NCI-H2081 (cell line): ENCODE measurements around the gene FRS2.
"Not testable (repeated sequence)": the region's sequence is repeated elsewhere in the genome, so short reads cannot be mapped to it uniquely, and the experiment has no call there.

Experiments
- DNase-seq, 2 experiments: peaks; one replicate each; lab custom pipeline; 2025; lab: John Stamatoyannopoulos, UW

FRS2 gene, protein sequence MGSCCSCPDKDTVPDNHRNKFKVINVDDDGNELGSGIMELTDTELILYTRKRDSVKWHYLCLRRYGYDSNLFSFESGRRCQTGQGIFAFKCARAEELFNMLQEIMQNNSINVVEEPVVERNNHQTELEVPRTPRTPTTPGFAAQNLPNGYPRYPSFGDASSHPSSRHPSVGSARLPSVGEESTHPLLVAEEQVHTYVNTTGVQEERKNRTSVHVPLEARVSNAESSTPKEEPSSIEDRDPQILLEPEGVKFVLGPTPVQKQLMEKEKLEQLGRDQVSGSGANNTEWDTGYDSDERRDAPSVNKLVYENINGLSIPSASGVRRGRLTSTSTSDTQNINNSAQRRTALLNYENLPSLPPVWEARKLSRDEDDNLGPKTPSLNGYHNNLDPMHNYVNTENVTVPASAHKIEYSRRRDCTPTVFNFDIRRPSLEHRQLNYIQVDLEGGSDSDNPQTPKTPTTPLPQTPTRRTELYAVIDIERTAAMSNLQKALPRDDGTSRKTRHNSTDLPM

DNA sequence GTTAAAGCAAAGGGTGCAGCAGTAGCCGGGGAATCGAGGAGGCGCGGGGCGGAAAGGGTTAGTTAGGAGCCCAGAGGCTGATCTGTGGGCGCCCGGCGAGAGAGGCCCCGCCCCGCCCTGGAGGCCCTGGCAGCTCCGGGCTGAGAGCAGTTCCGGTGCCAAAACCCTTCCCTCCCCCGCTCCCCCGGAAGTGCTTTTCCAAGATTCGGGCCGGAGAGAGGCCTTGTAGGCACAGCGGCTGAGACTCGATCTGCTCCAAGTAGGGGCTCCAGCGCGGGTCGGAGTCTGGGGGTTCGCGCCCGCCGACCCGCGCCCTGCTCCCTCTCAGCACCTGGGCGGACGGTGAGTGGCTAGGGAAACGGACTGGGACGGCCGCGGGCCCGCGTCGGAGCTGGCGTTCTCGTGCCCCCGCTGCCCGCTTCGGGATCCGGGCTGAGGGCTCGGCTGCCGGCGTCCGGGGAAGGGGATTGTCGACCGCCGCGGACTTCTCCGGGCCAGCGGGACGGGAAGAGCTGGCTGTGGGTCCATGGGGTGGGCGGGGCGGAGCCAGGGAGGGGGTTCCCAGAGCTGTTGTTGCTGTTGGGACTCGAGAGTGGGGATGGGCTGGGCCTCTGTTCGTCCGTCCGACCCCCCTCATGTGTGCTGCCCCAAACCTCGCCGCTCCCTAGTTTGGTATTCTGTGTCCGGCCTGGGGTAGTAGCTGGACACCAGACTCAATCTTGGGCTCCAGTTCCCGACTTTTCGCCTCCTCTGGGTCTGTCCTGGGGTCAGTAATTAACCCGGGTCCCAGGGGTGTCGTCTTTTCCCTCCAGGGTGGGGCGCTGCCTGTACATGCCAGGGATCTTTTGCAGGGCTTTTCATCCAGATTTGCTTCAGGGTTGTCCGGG lies at the start of gene FRS2:
TSS of gene FRS2 (plus strand) at position 200 of the 887 bp plus-strand sequence. CDS start 98,643 bp downstream, outside the sequence.
- peak; percentile 93 to 94 for DNase-seq

DNA sequence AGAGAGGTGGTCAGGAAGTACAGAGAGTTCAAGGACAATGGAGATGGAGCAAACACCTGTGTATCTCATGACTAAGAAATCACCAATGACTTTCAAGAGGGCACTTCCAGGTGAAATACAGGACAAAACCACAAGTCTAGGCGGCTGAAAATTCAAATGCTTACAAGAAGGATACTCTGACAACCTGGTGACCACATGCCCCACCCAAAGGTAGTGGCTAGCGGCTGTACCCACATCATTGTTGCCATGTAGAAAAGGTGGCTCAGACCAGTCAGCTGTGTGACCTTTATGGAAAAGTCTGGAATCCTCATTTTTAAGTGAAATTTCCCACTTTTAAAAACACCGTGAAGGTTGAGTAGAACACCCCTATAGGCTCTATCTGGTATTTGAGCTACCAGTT lies 48.6 kb upstream of the FRS2 start:
- DNase-seq, result no peak

DNA sequence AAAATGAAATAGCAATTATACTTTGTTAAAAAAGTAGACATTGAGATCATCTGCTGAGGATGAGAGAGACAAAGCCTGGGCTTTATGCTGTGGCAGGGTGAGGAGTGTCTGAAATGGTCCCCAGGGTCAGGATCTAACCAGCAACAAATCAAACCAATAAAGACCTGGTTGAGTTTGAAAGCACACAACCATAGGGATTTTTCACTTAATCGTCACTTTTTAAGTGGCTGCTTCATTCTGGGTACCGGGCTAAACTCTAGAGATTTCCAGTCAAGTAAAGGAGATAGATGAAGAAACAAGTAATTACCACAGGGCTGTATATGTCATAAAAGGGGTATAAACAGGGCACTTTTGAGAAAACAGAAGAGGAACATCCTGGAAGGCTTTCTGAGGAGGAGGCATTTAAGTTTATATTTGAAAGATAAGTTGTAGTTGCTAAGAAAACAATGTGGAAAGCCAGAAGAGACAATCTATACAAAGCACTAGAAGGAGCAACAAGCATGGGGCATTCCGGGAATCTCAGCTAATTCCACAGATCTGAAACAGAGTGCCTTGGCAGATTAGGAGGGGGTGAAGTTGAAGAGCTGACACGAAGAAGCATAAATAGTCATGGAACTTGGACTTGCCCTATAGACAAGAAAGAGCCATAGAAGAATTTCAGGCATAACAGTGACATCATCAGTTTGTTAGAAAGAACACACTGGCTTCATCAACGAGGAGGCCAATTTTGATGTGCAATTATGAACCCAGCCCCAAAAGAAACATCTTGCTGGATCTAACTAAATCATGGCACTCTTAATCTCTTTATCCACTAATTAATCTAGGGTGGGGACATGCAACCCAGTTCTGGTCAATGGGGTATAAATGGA lies 46.9 kb upstream of the FRS2 start:
- no peak for DNase-seq

- DNase-seq, result no peak
Observed at GRCh38 chr12:69425417-69425816, 44.8 kb upstream of the FRS2 start.

- no peak for DNase-seq
Observed at GRCh38 chr12:69428351-69429073, 41.7 kb upstream of the FRS2 start.

DNA sequence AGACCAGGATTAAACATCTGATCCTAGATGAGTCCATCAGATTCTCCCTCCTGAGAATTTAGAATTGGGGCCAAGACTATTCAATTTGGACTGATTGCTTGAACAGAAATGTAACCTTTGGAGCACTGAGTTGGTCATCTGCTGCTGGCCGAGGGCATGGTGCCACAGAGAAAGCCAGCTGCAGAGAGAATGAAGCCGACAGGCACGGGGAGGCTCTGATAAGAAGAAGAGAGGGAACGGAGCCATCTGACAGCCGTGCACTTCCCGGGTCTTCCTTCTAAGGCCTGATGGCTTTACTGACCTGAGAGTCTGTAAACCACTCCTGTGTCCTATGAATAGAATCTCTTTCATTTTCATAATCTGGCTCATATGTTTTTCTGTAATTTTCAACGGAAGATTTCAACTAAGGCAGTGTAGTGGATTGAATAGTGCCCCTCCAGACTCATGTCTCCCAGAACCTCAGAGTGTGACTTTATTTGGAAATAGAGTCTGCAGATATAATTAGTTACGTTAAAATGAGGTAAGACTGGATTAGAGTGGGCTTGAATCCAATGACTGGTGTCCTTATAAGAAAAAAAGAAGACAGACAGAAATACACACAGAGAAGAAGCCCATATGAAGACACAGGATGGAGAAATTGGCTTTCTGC lies 39.1 kb upstream of the FRS2 start:
- no peak for DNase-seq

DNA sequence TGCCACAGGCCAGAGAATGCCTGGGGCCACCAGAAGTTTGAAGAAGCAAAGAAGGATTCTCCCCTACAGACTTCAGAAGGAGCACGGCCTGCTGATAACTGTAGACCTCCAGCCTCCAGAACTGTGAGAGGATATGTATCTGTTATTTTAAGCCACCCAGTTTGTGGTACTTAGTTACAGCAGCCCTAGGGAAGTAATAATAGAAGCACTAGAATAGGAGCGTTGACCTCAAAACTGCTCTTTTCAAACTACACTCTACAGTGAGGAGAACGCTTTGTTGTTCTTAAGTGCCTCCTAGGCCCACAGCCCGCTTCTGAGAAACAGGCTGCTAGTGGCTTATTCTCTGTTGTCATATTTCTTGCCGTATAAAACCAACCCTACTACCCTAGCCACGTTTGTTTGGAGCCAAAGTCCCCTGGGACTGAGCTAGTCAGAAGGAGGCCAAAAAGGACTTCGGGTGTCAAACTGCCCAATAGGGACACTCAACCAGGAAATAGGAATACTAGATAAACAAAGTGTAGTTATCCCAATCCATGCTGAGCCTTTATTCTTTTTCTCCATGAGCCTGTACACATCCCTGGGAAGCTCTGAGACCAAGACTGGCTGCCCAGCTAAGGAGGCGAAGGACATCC lies 38.5 kb upstream of the FRS2 start:
- no peak for DNase-seq

DNA sequence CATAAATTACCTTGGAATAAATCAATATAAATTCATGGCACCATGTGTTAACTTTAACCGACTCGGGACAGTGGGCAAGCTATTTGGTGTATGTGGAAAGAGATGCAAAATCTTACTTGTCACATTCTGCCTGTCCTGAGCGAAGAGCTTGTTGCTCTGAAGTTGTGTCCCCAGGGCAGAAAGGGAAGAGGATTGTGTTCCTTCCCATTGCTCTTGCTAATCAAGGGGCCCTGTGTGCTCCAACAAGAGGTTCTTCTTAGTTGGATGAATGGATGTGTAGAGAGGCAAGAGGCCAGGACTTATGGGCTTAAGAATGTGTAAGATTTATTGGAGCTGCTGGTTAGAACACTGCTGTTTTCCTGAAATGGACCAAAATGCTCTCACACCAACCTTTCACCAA lies 36.5 kb upstream of the FRS2 start:
- no peak for DNase-seq

DNA sequence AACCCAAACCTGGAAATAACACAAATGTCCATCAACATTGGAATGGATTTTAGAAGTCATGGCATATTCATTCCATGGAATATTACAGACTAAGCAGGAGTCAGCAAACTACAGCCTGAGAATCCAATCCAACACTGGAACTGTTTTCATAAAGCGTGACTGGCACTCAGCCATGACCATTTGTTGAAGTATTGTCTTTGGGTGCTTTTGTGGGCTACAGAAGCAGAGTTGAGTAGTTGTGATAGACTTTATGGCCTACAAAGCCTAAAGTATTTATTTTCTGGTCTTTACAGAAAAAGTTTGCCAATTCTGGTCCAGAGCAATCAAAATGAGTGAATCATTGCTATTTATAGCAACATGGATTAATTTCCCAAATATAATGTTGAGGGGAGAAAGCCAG lies 34.5 kb upstream of the FRS2 start:
- DNase-seq, result no peak

- no peak for DNase-seq
Observed at GRCh38 chr12:69437073-69437472, 33.1 kb upstream of the FRS2 start.

DNA sequence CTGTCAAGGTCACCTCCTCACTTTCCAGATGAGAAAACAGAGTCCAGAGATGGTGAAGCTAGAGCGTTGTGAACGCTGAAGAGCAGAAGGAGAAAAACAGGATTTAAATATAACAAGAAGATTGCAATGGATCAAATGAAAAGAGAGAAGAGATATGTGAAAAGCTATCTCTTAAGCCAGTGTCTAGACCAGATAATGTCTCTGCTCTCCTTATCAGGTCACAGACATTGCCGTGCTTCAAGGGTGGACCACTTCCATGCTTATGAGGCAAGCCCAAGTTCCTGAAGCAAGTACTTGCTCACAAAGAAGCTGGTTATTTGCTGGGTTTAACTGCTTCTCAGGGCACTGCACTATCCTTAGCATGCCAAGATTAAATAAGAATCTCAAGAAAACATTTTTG lies 31.6 kb upstream of the FRS2 start:
- DNase-seq, result no peak

DNA sequence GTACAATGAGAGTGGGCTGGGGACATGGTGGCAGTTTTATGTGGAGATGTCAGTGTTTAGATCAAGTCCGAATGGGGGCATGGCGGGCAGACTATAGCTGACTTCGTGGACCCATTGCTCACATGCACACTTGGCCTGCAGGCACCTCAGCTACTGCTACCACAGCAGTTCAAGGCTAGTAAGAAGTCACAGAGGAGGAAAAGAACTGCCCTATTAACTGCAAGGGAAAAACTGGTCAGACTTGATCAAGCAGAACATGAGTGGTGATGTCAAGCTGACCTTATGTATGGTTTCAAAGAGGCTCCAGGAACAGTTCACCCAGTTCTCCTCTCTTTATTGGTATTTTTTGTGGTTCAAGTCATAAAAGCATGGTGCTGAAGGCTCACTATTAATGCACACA lies 30.2 kb upstream of the FRS2 start:
- no peak for DNase-seq

DNA sequence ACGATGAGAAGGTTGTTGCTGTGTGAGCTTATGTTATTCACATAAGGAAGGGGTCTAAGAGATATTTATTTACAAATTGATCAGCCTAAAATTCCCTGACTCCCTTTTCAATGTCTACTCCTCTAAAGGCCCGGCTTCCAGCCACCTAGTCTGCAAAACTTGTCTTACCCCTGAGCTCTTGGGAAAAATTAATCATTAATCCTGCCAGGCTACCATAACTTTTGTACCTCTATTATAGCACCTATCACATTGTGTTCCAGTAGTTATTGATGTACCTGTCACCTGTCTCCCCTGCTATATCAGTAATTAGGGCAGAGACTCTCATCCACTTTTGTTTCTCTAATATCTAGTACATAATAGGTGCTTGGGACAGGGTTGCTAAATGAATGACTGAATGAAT lies 29.3 kb upstream of the FRS2 start:
- no peak for DNase-seq

- DNase-seq, result no peak
Observed at GRCh38 chr12:69442894-69443293, 27.3 kb upstream of the FRS2 start.

DNA sequence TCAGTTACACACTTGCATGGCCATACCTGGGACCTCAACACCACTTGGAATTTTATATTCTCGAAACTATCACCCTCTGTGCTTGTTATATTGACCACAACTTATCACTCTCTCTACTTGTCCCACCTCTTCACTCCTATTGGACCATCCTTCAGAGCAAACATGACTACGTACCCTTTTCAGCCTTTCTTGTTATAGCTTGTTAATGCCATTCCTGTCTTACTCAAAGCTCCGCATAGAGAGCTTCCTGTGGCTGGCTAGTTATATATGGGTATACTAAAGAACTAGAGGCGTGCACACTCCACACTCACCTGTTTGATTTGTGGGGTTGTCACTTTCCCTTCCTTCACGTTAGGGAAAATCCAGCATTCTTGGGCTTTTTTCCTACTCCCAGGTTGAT lies 26.3 kb upstream of the FRS2 start:
- DNase-seq, result no peak

DNA sequence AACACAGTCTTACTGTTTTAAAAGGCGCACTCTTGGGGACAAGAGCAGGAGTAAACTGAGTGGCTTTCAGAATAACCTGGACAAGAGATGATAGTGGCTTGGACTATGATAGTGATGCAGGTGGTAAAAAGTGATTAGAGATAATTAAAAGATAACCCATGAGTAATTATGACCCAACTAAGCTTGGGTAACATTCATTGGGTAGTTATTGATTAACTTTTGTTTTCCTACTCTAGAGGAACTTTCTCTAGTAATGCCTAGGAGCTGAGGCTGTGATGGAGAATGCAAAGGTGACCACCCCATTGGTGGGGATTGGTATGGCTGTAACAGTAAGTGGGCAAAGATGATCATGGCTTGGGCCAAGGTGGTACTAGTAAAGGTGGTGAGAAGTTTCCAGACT lies 22.3 kb upstream of the FRS2 start:
- DNase-seq, result no peak

DNA sequence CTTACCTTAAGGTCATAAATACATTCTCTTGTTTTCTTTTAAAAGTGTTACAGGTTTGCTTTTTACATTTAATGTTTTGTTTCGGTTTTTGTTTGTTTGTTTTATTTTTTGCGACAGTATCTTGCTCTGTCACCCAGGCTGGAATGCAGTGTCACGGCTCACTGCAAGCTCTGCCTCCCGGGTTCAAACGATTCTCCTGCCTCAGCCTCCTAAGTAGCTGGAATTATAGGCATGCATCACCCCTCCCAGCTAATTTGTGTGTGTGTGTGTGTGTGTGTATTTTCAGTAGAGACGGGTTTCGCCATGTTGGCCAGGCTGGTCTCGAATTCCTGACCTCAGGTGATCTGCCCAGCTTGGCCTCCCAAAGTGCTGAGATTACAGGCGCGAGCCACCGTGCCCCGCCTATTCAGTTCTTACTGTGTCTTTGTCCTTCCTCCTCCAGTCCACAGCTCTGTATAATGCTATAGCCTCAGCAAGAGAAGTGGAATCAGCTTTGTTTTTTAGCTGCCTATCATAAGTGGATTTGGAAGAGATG lies 17.5 kb upstream of the FRS2 start:
- DNase-seq, result not testable (repeated sequence)

DNA sequence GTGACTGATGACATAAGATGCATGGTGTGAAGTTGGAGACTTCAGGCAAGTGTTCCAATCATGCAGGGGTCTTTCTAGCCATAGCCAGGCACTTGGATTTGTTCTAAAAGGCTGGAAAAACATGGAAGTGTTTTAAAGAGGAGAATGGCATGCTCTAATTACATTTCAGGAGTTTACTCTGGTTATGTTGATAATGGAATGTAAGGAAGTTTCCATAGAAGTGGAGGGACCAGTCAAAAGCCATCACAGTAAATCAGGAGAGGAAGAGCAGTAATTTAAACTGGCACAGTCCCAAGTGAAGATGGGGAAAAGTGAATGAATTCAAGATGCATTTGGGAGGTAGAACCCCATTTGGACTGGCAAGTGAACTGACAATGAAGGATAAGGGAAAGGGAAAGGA lies 13.9 kb upstream of the FRS2 start:
- DNase-seq, result no peak

- peak; percentile 44 to 77 for DNase-seq
Observed at GRCh38 chr12:69457433-69457832, 12.8 kb upstream of the FRS2 start.

- DNase-seq, result no peak
Observed at GRCh38 chr12:69459477-69459876, 10.7 kb upstream of the FRS2 start.
